Measurements from ENCODE around the gene OLFML2B.

The OLFML2B gene

DNA sequence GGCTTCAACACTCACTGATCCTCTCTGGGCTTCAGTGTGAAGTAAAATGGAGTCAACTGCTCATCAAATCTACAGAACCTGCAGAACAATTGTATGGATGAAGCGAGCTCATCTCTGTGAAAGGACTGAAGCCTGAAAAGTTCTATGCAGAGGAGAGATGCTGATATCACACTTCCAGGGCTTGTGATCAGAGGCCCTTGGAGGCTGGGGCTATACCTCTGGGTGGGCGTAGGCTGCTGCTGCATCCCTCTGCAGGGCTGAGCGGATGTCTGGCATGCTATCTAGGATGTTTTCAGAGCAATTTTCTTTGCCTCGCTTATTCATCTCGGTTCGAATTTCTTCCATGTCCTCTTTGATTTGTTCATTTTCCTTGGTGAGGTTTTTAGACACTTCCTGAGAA is 17.6 kb downstream of the OLFML2B start:
- H3K27me3 ChIP-seq (replicated peaks; ENCODE audit: control insufficient read depth, insufficient read depth, low read length): no peaks in the 10 kb centered on the region; the same call in 1 of the 2 replicates
- H3K4me3 ChIP-seq (replicated peaks; ENCODE audit: low read depth, low read length): no peak overlapping the region
- no peaks in the 10 kb centered on the region for H3K36me3 ChIP-seq (ENCODE audit: control insufficient read depth, insufficient read depth, low read length)
- no peak for DNase-seq (ENCODE audit: extremely low read depth, insufficient read length)
- TF ChIP-seq, protein P1, sequence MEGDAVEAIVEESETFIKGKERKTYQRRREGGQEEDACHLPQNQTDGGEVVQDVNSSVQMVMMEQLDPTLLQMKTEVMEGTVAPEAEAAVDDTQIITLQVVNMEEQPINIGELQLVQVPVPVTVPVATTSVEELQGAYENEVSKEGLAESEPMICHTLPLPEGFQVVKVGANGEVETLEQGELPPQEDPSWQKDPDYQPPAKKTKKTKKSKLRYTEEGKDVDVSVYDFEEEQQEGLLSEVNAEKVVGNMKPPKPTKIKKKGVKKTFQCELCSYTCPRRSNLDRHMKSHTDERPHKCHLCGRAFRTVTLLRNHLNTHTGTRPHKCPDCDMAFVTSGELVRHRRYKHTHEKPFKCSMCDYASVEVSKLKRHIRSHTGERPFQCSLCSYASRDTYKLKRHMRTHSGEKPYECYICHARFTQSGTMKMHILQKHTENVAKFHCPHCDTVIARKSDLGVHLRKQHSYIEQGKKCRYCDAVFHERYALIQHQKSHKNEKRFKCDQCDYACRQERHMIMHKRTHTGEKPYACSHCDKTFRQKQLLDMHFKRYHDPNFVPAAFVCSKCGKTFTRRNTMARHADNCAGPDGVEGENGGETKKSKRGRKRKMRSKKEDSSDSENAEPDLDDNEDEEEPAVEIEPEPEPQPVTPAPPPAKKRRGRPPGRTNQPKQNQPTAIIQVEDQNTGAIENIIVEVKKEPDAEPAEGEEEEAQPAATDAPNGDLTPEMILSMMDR (IDR thresholded peaks at IDR 0.05; ENCODE audit: insufficient read depth, low read length, poor library complexity, severe bottlenecking): no peak

DNA sequence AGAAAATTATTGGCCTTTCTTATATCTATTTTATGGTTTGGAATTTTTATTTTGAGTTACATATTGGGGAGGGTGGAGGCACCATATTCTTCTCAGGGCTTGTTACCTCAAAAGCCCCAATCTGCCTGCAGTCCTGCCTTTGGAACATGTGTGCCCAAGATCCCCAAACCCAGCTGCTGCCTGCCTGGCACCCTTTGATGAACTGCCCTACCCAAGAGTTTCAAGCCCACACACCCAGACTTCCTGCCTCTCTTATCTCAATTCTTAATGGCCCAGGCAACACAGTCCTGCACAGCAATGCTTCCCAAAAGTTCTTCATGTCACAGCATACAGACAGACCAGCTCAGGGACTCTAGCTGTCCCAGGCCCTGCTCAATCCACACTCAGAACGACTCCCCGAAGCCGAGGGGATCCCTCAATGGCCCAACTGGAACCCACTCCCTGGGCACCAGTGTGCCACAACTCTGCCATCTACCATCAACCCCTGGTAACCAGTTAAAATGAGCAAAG is 19.2 kb downstream of the OLFML2B start:
- TF ChIP-seq, protein P1 (IDR thresholded peaks at IDR 0.05; ENCODE audit: insufficient read depth, low read length, poor library complexity, severe bottlenecking): no peak
- Histone ChIP-seq H3K27me3 (replicated peaks; ENCODE audit: control insufficient read depth, insufficient read depth, low read length) (no peaks in the 10 kb centered on the region; the same call in 1 of the 2 replicates), H3K4me3 (replicated peaks; ENCODE audit: low read depth, low read length) (no peak overlapping the region), H3K36me3 (ENCODE audit: control insufficient read depth, insufficient read depth, low read length) (no peaks in the 10 kb centered on the region)
- no peak for DNase-seq (ENCODE audit: extremely low read depth, insufficient read length)

DNA sequence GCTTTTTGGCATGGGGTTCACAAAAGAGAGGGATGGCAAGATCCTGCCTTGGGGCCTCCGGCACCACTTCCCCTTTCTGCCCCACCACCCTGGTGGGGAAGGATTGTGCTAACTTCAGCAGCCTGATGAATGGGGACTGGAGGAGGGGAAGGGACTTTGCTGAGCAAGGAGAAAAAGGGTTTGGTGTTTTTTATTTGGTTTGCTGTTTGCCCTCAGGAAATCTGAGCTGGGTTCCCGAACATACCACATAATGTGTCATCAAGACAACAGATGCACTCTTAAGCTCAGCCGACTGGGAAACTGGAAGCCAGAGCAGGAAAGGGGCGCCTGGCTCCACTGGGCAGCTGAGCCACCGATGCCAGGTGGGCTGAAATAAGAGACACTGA is 19.8 kb downstream of the OLFML2B start:
- no peak for DNase-seq (ENCODE audit: extremely low read depth, insufficient read length)
- H3K36me3 ChIP-seq (ENCODE audit: control insufficient read depth, insufficient read depth, low read length): no peaks in the 10 kb centered on the region
- TF ChIP-seq, protein P1 (IDR thresholded peaks at IDR 0.05; ENCODE audit: insufficient read depth, low read length, poor library complexity, severe bottlenecking): no peak
- no peak overlapping the region for H3K4me3 ChIP-seq (replicated peaks; ENCODE audit: low read depth, low read length)
- H3K27me3 ChIP-seq (replicated peaks; ENCODE audit: control insufficient read depth, insufficient read depth, low read length): no peaks in the 10 kb centered on the region; the same call in 1 of the 2 replicates

DNA sequence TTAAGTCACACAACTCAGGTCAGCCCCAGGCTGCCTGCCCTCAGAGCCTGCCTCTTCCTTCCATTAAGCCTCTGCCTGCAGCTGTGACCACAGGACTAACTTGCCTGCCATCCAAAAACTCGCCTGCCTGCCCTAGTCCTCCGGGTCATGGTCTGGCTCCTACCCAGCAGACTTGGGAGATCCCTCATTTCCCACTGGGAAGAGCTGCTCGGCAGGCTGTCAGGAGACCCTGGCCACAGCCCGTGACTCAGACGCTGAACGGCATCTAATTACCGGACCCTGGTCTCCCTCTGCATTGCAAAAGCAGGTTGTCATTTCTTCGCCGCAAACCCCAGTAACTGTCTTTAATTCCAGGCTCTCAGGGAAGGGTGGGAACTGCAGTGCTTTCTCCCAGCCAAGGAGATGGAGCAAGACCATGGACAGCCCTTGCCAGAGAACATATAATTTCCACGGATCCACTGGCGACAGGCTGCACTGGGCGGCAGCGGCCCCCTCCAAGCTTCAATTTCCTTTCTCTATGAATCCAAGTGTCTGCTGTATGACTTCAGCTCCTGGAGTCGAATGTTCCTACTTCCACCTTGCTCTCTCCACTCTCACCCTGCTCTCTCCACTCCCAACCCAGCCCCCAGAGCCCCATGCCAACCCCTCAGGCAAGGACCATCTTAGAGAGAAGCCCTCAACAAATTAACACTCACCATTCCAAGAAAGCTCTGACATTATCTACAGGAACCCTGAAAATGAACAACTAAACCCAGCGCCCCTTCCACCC is 20.4 kb downstream of the OLFML2B start:
- TF ChIP-seq, protein P1 (IDR thresholded peaks at IDR 0.05; ENCODE audit: insufficient read depth, low read length, poor library complexity, severe bottlenecking): no peak

DNA sequence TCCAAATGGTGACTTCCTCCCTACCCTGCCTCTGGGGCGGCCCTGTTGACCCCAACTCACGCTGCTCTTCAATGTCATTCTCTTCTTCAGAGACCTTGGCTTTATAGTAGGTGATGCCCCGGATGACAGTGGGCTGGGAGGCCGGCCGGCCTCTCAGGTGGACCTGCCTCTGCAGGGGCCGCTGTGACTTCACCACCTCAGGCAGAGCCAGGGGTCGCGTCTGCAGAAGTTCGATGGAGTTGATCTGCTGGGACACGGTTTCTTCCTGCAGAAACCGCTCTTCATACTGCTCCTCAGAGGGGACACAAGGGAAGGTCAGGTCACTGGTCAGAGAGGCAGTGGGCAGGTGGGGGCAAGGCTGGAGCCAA is 23.6 kb downstream of the OLFML2B start:
- H3K4me3 ChIP-seq (replicated peaks; ENCODE audit: low read depth, low read length): no peak overlapping the region
- no peak for DNase-seq (ENCODE audit: extremely low read depth, insufficient read length)
- TF ChIP-seq, protein P1 (IDR thresholded peaks at IDR 0.05; ENCODE audit: insufficient read depth, low read length, poor library complexity, severe bottlenecking): no peak
- H3K36me3 ChIP-seq (ENCODE audit: control insufficient read depth, insufficient read depth, low read length): no peaks in the 10 kb centered on the region
- no peaks in the 10 kb centered on the region; the same call in 1 of the 2 replicates for H3K27me3 ChIP-seq (replicated peaks; ENCODE audit: control insufficient read depth, insufficient read depth, low read length)

More for the DNA sequence above, 20.4 kb downstream of the OLFML2B start:
- no peak overlapping the region for H3K4me3 ChIP-seq (replicated peaks; ENCODE audit: low read depth, low read length)
- no peaks in the 10 kb centered on the region for H3K36me3 ChIP-seq (ENCODE audit: control insufficient read depth, insufficient read depth, low read length)
- DNase-seq (ENCODE audit: extremely low read depth, insufficient read length): no peak
- no peaks in the 10 kb centered on the region; the same call in 1 of the 2 replicates for H3K27me3 ChIP-seq (replicated peaks; ENCODE audit: control insufficient read depth, insufficient read depth, low read length)

Measured in GM06990 (cell line).